K562 (cell line): Measurements from ENCODE around the gene PLD6. TPM values are rescaled to one million over a fixed set of nuclear protein-coding genes. Genes with fewer than 3 reads are reported as not detected.

ENCODE experiments used
- ATAC-seq: fragments of 200-7000 bp; cut with Tn5 transposase; 3 replicates; pipeline ENCODE4 v1.9.1; 2020; ENCODE audit warnings: moderate library complexity
- BruUV-seq: library from RNA; stranded (reverse); fragments of 400-500 nt; replicated peaks from 2 replicates; lab custom pipeline; 2021; lab: Mats Ljungman, UMichigan
- CTCF ChIA-PET: fragments of 300-600 bp; formaldehyde crosslinking; extraction: SDS; loops from one replicate; lab custom pipeline; 2021; ENCODE audit warnings: low intra/inter-chr PET ratio; lab: Yijun Ruan, JAX
- POLR2A ChIA-PET: fragments of 300-600, 350-650 bp; sonication (Branson Sonifier 250); formaldehyde crosslinking; extraction: SDS; loops from one replicate; lab custom pipeline; 2021; ENCODE audit warnings: antibody characterized with exemption, inconsistent platforms; lab: Yijun Ruan, JAX
- DNase-seq, 4 experiments: peaks; one replicate each; pipeline versions ENCODE4 v3.0.0 to v3.0.0-alpha.2; 2011 to 2018; ENCODE audit warnings: low spot score in 3 of 4, mixed read lengths in 3 of 4; ENCODE audit errors: extremely low read depth in 1 of 4
- FAIRE-seq: peaks from 2 replicates; lab custom pipeline; 2011; peaks lifted over from hg19 to GRCh38; lab: Jason Lieb, UNC
- H2AFZ ChIP-seq: 2 replicates; pipeline ENCODE4 v1.6.0; 2011; ENCODE audit warnings: low read depth, low read length, control low read depth, inconsistent platforms
- H3K27ac ChIP-seq: fragments of 200-600 bp; 3 replicates; pipeline ENCODE4 v1.8.0; 2011; ENCODE audit warnings: low read depth, mild to moderate bottlenecking, control low read depth, inconsistent platforms, low read length, moderate library complexity, mixed read lengths; ENCODE audit errors: extremely low read depth
- H3K27me3 ChIP-seq, 2 experiments: fragments of 300-600 bp in 1 of 2; 2 replicates in 1 of 2; 3 replicates in 1 of 2; pipeline versions ENCODE4 v1.6.0 to v1.8.0; 2011; ENCODE audit warnings: inconsistent platforms in 2 of 2, low read length in 2 of 2, mild to moderate bottlenecking in 1 of 2, mixed read lengths in 1 of 2, moderate library complexity in 1 of 2; ENCODE audit not compliant: control insufficient read depth in 2 of 2, insufficient read depth in 2 of 2
- H3K36me3 ChIP-seq: fragments of 300-600 bp; 3 replicates; pipeline ENCODE4 v1.8.0; 2011; ENCODE audit warnings: mild to moderate bottlenecking, low read length, inconsistent platforms; ENCODE audit not compliant: control insufficient read depth, insufficient read depth
- H3K4me1 ChIP-seq, 2 experiments: fragments of 200-600 bp in 1 of 2; replicated peaks in 1 of 2; 2 replicates in 1 of 2; 3 replicates in 1 of 2; pipeline versions ENCODE4 v1.5.1 to v1.8.0; 2011; ENCODE audit warnings: inconsistent platforms in 2 of 2, low read length in 2 of 2, mild to moderate bottlenecking in 1 of 2, mixed read lengths in 1 of 2, moderate library complexity in 1 of 2; ENCODE audit not compliant: control insufficient read depth in 2 of 2, insufficient read depth in 2 of 2
- H3K4me2 ChIP-seq: 2 replicates; pipeline ENCODE4 v1.6.1; 2011; ENCODE audit warnings: low read length, control low read depth, inconsistent platforms, mixed read lengths; ENCODE audit not compliant: insufficient read depth
- H3K4me3 ChIP-seq: fragments of 200-600 bp; sonication (generic), shearing (Covaris generic); 2 replicates; pipeline ENCODE4 v1.5.1; 2016; ENCODE audit warnings: control low read depth, inconsistent platforms
- H3K79me2 ChIP-seq: fragments of 200-600 bp; 3 replicates; pipeline ENCODE4 v1.8.0; 2011; ENCODE audit warnings: low read length, inconsistent platforms; ENCODE audit not compliant: control insufficient read depth, insufficient read depth
- H3K9ac ChIP-seq, 2 experiments: 2 replicates each; pipeline versions ENCODE4 v1.6.0 to v1.6.1; 2011; ENCODE audit warnings: low read depth in 2 of 2, low read length in 2 of 2, control low read depth in 1 of 2, inconsistent platforms in 1 of 2, mild to moderate bottlenecking in 1 of 2, mixed read lengths in 1 of 2; ENCODE audit not compliant: insufficient read depth in 1 of 2
- H3K9me1 ChIP-seq: one replicate; pipeline ENCODE4 v1.6.0; 2011; ENCODE audit warnings: inconsistent platforms, mild to moderate bottlenecking, low read length, moderate library complexity; ENCODE audit not compliant: control insufficient read depth, insufficient read depth
- H3K9me3 ChIP-seq: replicated peaks from 2 replicates; pipeline ENCODE4 v1.5.1; 2011; ENCODE audit warnings: low read depth, low read length, inconsistent platforms; ENCODE audit not compliant: control insufficient read depth, insufficient read depth
- H4K20me1 ChIP-seq: replicated peaks from 2 replicates; pipeline ENCODE4 v1.6.1; 2011; ENCODE audit warnings: low read length, inconsistent platforms, mixed read lengths; ENCODE audit not compliant: control insufficient read depth, insufficient read depth
- CREB1 ChIP-seq, 2 experiments: sonication (generic) in 1 of 2; formaldehyde crosslinking in 1 of 2; IDR thresholded peaks; 2 replicates each; pipeline versions ENCODE4 v1.6.1 to v1.8.0; 2012 to 2022; ENCODE audit warnings: inconsistent platforms in 1 of 2, mild to moderate bottlenecking in 1 of 2, missing genetic modification reagents in 1 of 2, moderate library complexity in 1 of 2
- FOXK2 ChIP-seq, 2 experiments: fragments of 450-650 bp; IDR thresholded peaks in 1 of 2; conservative IDR thresholded peaks in 1 of 2; 2 replicates each; pipeline ENCODE4 v1.6.1; 2016; ENCODE audit warnings: low read depth in 2 of 2, mild to moderate bottlenecking in 1 of 2
- GATA2 ChIP-seq: sonication (generic); formaldehyde crosslinking; IDR thresholded peaks from 2 replicates; pipeline ENCODE4 v1.4.0; 2020; ENCODE audit warnings: mild to moderate bottlenecking, missing genetic modification reagents
- HSF4 ChIP-seq: fragments of 250-450 bp; sonication (Bioruptor Pico); IDR thresholded peaks from 2 replicates; pipeline ENCODE4 v2.1.2; 2022; ENCODE audit warnings: mild to moderate bottlenecking, moderate library complexity, borderline replicate concordance
- NR4A1 ChIP-seq, 2 experiments: fragments of 250-450 bp in 1 of 2; fragments of 450-650 bp in 1 of 2; sonication (Bioruptor Pico) in 1 of 2; IDR thresholded peaks; 2 replicates each; pipeline versions ENCODE4 v1.4.0 to v1.6.1; 2016 to 2020; ENCODE audit warnings: mild to moderate bottlenecking in 2 of 2, missing compliant biosample characterization in 1 of 2, missing genetic modification characterization in 1 of 2, moderate library complexity in 1 of 2
- SRSF1 ChIP-seq: fragments of 200-400 bp; formaldehyde crosslinking; IDR thresholded peaks from 2 replicates; pipeline ENCODE4 v1.6.1; 2017; ENCODE audit warnings: mild to moderate bottlenecking, low read depth, low read length, moderate library complexity
- ZNF717 ChIP-seq: fragments of 250-450 bp; sonication (Bioruptor Pico); IDR thresholded peaks from 2 replicates; pipeline ENCODE4 v1.5.0; 2021
- WGBS: fragments of 100-300 bp; shearing (Covaris generic); methylation state at CpG from one replicate; pipeline ENCODE4 v1.1.6; 2016; ENCODE audit warnings: low coverage, mixed read lengths; ENCODE audit not compliant: insufficient coverage; ENCODE audit errors: missing lambda C conversion rate; 5-methylcytosine and 5-hydroxymethylcytosine counted together
- in situ Hi-C: fragments of 300-500 bp; cut with MboI; formaldehyde crosslinking; loops from 4 replicates; pipeline ENCODE4 v1.15.0; 2018; ENCODE audit warnings: inconsistent platforms, mixed read lengths
- intact Hi-C: fragments of 100-400 bp; cut with micrococcal nuclease; formaldehyde crosslinking; loops from 2 replicates; pipeline ENCODE4 v1.14.2; 2022
- polyA plus RNA-seq, 8 experiments: library from polyadenylated mRNA; depleted of rRNA in 4 of 8; stranded (reverse) in 5 of 8; unstranded in 3 of 8; fragments of >200 nt; fragmentation: Nextera tagmentation in 2 of 8; fragmentation: Illumina TruSeq in 1 of 8; extraction: Ambion mirVana in 2 of 8; extraction: Trizol in 1 of 8; gene quantifications; 2 replicates each; pipeline versions ENCODE4 v1.2.1 to v1.2.3, GENCODE V29; 2011 to 2014; ENCODE audit warnings: inconsistent platforms in 1 of 8, missing spikeins in 1 of 8
- total RNA-seq, 7 experiments: library from RNA; depleted of rRNA in 6 of 7; stranded (reverse); fragments of >200 nt in 6 of 7; fragmentation: Illumina TruSeq in 2 of 7; extraction: Trizol in 2 of 7; gene quantifications; 2 replicates each; pipeline versions ENCODE4 v1.2.1 to v1.2.3, GENCODE V29; 2011 to 2021; ENCODE audit warnings: low replicate concordance in 1 of 7
- TF ChIP-seq, protein P1 (sequence below): sonication (generic); formaldehyde crosslinking; IDR thresholded peaks from 2 replicates; pipeline ENCODE4 v1.8.0; 2023; ENCODE audit warnings: mild to moderate bottlenecking, missing genetic modification reagents
- TF ChIP-seq, protein P2 (sequence below): fragments of 250-450 bp; sonication (Bioruptor Pico); IDR thresholded peaks from 2 replicates; pipeline ENCODE4 v1.4.0; 2020
- TF ChIP-seq, protein P3 (sequence below), 3 experiments: fragments of 200-800 bp in 1 of 3; fragments of 250-450 bp in 1 of 3; fragments of 450-650 bp in 1 of 3; sonication (Bioruptor Pico) in 1 of 3; sonication (Bioruptor generic) in 1 of 3; formaldehyde crosslinking in 1 of 3; IDR thresholded peaks; 2 replicates each; pipeline versions ENCODE4 v1.6.1 to v1.8.0; 2016 to 2022; ENCODE audit warnings: mild to moderate bottlenecking in 2 of 3, missing genetic modification characterization in 2 of 3, missing compliant biosample characterization in 1 of 3, moderate library complexity in 1 of 3
- TF ChIP-seq, protein P4 (sequence below): IDR thresholded peaks from 2 replicates; pipeline ENCODE4 v1.6.1; 2011; ENCODE audit not compliant: insufficient read length; ENCODE audit errors: extremely low read depth

PLD6 gene
- total and polyA plus RNA-seq, 9 of the 15 experiments (the other 6 are each of a cell fraction or from before 2014, with no cell fraction given), result 3.6 to 15.6 (median 10.0) TPM

DNA sequence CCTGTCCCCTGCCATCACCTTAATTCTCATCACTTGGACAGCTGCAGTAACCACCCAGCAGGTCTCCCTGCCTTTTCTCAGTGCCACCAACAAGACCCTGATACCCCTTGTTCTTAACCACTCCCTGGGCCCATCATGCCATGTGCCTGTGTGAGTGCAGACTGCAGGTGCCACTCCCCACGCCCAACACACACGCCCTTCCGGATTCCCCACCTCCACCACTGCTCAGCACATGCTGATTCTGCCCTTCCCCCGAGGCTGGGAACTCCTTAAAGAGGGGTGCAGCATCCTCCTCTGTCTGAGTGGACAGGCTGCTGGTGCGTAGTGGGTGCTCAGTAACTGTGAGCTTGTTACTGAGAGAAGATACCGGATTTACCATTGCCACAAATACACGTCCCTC lies 52.4 kb downstream of the PLD6 start:
- H3K9ac ChIP-seq, result no peak overlapping the region
- in situ Hi-C loops, result no loop called here
- ATAC-seq, result no peak
- intact Hi-C loops, result no loop called here
- no TSS peak for BruUV-seq
- no peaks in the 10 kb centered on the region for H3K79me2 ChIP-seq
- no peak for FAIRE-seq
- H3K4me3 ChIP-seq, result no peak overlapping the region
- ChIA-PET POLR2A (interaction anchor here (1.3 kb wide), 1 partner anchor 13 kb away, joined by 3 read pairs; no protein-coding TSS in a partner anchor), CTCF (no interaction called here)
- no peaks in the 10 kb centered on the region for H4K20me1 ChIP-seq
- no peaks in the 10 kb centered on the region; a peak in 1 of 5 replicates for H3K4me1 ChIP-seq
- DNase-seq, result no peak
- H3K27me3 ChIP-seq, result no peaks in the 10 kb centered on the region
- TF ChIP-seq GATA2 (no peak), HSF4 (CRISPR knock-in tag) (no peak), SRSF1 (no peak), FOXK2 (conservative IDR thresholded peaks at IDR 0.05 in 1 of 2, IDR thresholded peaks at IDR 0.05 in 1 of 2; ENCODE audit: low read depth in 2 of 2) (no peak), ZNF717 (CRISPR knock-in tag) (no peak), NR4A1 (CRISPR knock-in tag; IDR thresholded peaks at IDR 0.05) (no peak), NR4A1 (tag; IDR thresholded peaks at IDR 0.05) (no peak), CREB1 (IDR thresholded peaks at IDR 0.05) (no peak), CREB1 (CRISPR knock-in tag; IDR thresholded peaks at IDR 0.05) (no peak)
- TF ChIP-seq, protein P1, sequence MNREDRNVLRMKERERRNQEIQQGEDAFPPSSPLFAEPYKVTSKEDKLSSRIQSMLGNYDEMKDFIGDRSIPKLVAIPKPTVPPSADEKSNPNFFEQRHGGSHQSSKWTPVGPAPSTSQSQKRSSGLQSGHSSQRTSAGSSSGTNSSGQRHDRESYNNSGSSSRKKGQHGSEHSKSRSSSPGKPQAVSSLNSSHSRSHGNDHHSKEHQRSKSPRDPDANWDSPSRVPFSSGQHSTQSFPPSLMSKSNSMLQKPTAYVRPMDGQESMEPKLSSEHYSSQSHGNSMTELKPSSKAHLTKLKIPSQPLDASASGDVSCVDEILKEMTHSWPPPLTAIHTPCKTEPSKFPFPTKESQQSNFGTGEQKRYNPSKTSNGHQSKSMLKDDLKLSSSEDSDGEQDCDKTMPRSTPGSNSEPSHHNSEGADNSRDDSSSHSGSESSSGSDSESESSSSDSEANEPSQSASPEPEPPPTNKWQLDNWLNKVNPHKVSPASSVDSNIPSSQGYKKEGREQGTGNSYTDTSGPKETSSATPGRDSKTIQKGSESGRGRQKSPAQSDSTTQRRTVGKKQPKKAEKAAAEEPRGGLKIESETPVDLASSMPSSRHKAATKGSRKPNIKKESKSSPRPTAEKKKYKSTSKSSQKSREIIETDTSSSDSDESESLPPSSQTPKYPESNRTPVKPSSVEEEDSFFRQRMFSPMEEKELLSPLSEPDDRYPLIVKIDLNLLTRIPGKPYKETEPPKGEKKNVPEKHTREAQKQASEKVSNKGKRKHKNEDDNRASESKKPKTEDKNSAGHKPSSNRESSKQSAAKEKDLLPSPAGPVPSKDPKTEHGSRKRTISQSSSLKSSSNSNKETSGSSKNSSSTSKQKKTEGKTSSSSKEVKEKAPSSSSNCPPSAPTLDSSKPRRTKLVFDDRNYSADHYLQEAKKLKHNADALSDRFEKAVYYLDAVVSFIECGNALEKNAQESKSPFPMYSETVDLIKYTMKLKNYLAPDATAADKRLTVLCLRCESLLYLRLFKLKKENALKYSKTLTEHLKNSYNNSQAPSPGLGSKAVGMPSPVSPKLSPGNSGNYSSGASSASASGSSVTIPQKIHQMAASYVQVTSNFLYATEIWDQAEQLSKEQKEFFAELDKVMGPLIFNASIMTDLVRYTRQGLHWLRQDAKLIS (CRISPR knock-in tag), result no peak
- TF ChIP-seq, protein P2, sequence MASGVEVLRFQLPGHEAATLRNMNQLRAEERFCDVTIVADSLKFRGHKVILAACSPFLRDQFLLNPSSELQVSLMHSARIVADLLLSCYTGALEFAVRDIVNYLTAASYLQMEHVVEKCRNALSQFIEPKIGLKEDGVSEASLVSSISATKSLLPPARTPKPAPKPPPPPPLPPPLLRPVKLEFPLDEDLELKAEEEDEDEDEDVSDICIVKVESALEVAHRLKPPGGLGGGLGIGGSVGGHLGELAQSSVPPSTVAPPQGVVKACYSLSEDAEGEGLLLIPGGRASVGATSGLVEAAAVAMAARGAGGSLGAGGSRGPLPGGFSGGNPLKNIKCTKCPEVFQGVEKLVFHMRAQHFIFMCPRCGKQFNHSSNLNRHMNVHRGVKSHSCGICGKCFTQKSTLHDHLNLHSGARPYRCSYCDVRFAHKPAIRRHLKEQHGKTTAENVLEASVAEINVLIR (CRISPR knock-in tag), result no peak
- TF ChIP-seq, protein P3, sequence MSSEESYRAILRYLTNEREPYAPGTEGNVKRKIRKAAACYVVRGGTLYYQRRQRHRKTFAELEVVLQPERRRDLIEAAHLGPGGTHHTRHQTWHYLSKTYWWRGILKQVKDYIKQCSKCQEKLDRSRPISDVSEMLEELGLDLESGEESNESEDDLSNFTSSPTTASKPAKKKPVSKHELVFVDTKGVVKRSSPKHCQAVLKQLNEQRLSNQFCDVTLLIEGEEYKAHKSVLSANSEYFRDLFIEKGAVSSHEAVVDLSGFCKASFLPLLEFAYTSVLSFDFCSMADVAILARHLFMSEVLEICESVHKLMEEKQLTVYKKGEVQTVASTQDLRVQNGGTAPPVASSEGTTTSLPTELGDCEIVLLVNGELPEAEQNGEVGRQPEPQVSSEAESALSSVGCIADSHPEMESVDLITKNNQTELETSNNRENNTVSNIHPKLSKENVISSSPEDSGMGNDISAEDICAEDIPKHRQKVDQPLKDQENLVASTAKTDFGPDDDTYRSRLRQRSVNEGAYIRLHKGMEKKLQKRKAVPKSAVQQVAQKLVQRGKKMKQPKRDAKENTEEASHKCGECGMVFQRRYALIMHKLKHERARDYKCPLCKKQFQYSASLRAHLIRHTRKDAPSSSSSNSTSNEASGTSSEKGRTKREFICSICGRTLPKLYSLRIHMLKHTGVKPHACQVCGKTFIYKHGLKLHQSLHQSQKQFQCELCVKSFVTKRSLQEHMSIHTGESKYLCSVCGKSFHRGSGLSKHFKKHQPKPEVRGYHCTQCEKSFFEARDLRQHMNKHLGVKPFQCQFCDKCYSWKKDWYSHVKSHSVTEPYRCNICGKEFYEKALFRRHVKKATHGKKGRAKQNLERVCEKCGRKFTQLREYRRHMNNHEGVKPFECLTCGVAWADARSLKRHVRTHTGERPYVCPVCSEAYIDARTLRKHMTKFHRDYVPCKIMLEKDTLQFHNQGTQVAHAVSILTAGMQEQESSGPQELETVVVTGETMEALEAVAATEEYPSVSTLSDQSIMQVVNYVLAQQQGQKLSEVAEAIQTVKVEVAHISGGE (CRISPR knock-in tag; IDR thresholded peaks at IDR 0.05), result no peak
- TF ChIP-seq, protein P4, sequence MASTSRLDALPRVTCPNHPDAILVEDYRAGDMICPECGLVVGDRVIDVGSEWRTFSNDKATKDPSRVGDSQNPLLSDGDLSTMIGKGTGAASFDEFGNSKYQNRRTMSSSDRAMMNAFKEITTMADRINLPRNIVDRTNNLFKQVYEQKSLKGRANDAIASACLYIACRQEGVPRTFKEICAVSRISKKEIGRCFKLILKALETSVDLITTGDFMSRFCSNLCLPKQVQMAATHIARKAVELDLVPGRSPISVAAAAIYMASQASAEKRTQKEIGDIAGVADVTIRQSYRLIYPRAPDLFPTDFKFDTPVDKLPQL, result no peak
- peaks cover 38% of the 10 kb centered on the region; the same call in 2 of the 3 replicates for H3K36me3 ChIP-seq
- no peaks in the 10 kb centered on the region for H3K9me1 ChIP-seq
- H3K4me2 ChIP-seq, result no peak overlapping the region
- no peak overlapping the region for H2AFZ ChIP-seq
- 84% methylated on average over 5 of the region's 7 CpGs for WGBS
- H3K9me3 ChIP-seq, result no peaks in the 10 kb centered on the region
- H3K27ac ChIP-seq, result no peak overlapping the region
